Measurements from ENCODE around the gene COL26A1.
"Not testable (repeated sequence)": the region's sequence is repeated elsewhere in the genome, so short reads cannot be mapped to it uniquely, and the experiment has no call there.

COL26A1 gene

GRCh38 chr7:101598422-101598985 is 235.8 kb downstream of the COL26A1 start:
- no peak for DNase-seq (ENCODE audit: low spot score)

- no peak for DNase-seq (ENCODE audit: low spot score)
Observed at GRCh38 chr7:101598986-101599771, 236.5 kb downstream of the COL26A1 start.

GRCh38 chr7:101599787-101600186 is 237.1 kb downstream of the COL26A1 start:
- no peak for DNase-seq (ENCODE audit: low spot score)

GRCh38 chr7:101602082-101602481 is 239.4 kb downstream of the COL26A1 start:
- DNase-seq (ENCODE audit: low spot score) = no peak

GRCh38 chr7:101602484-101603241 is 240.0 kb downstream of the COL26A1 start:
- DNase-seq (ENCODE audit: low spot score) = peak; percentile 28

GRCh38 chr7:101604331-101604933 is 241.8 kb downstream of the COL26A1 start:
- DNase-seq (ENCODE audit: low spot score) = no peak

- DNase-seq (ENCODE audit: low spot score) = not testable (repeated sequence)
Observed at GRCh38 chr7:101604934-101605332, 242.3 kb downstream of the COL26A1 start.

GRCh38 chr7:101605611-101606497 is 243.2 kb downstream of the COL26A1 start:
- DNase-seq (ENCODE audit: low spot score) = no peak

- no peak for DNase-seq (ENCODE audit: low spot score)
Observed at GRCh38 chr7:101606498-101606923, 243.8 kb downstream of the COL26A1 start.

Data from globus pallidus (tissue), 1 donor.